OCI-LY1 (cell line): ENCODE measurements around the gene CHCHD4.

Experiments
- H2AFZ ChIP-seq: fragments of 200-600 bp; sonication (generic), shearing (Covaris generic); 2 replicates; pipeline ENCODE4 v1.6.0; 2014; ENCODE audit warnings: antibody characterized with exemption, mild to moderate bottlenecking, low read length
- H3F3A ChIP-seq: fragments of 200-600 bp; sonication (generic), shearing (Covaris generic); 2 replicates; pipeline ENCODE4 v1.6.0; 2014; ENCODE audit warnings: mild to moderate bottlenecking, antibody characterized with exemption, low read length, moderate library complexity; ENCODE audit not compliant: insufficient read depth
- H3K27ac ChIP-seq: fragments of 200-600 bp; sonication (generic); 2 replicates; pipeline ENCODE4 v1.5.1; 2014; ENCODE audit warnings: low read length, mixed run types, mild to moderate bottlenecking, low read depth; ENCODE audit not compliant: poor library complexity, severe bottlenecking
- H3K27me3 ChIP-seq: fragments of 200-600 bp; sonication (generic); 2 replicates; pipeline ENCODE4 v1.6.0; 2014; ENCODE audit warnings: antibody characterized with exemption, mild to moderate bottlenecking, low read length, moderate library complexity; ENCODE audit not compliant: insufficient read depth
- H3K36me3 ChIP-seq: fragments of 200-600 bp; sonication (generic); 2 replicates; pipeline ENCODE4 v1.6.1; 2014; ENCODE audit warnings: mild to moderate bottlenecking, antibody characterized with exemption, low read length, moderate library complexity, mixed read lengths; ENCODE audit not compliant: insufficient read depth
- H3K4me1 ChIP-seq: fragments of 200-600 bp; sonication (generic); 2 replicates; pipeline ENCODE4 v1.5.1; 2014; ENCODE audit warnings: mild to moderate bottlenecking, low read length, moderate library complexity; ENCODE audit not compliant: insufficient read depth, severe bottlenecking
- H3K4me2 ChIP-seq: fragments of 200-600 bp; sonication (generic), shearing (Covaris generic); 2 replicates; pipeline ENCODE4 v1.6.1; 2014; ENCODE audit warnings: low read length
- H3K4me3 ChIP-seq: fragments of 200-600 bp; sonication (generic); 2 replicates; pipeline ENCODE4 v1.5.1; 2014; ENCODE audit warnings: low read length, low read depth, mild to moderate bottlenecking, mixed read lengths; ENCODE audit not compliant: poor library complexity, severe bottlenecking
- H3K79me2 ChIP-seq: fragments of 200-600 bp; shearing (Covaris generic); 2 replicates; pipeline ENCODE4 v1.6.1; 2016; ENCODE audit warnings: mixed run types, low read length, mixed read lengths; ENCODE audit not compliant: insufficient read depth
- H3K9ac ChIP-seq: fragments of 200-600 bp; sonication (generic), shearing (Covaris generic); 2 replicates; pipeline ENCODE4 v1.6.1; 2014; ENCODE audit warnings: mild to moderate bottlenecking, low read length, mixed read lengths
- H3K9me2 ChIP-seq: fragments of 200-600 bp; sonication (generic), shearing (Covaris generic); 2 replicates; pipeline ENCODE4 v1.6.1; 2014; ENCODE audit warnings: low read depth, mild to moderate bottlenecking, low read length, mixed read lengths
- H3K9me3 ChIP-seq: fragments of 200-600 bp; shearing (Covaris generic); 2 replicates; pipeline ENCODE4 v1.6.1; 2014; ENCODE audit warnings: low read length, mixed read lengths
- H4K20me1 ChIP-seq: fragments of 200-600 bp; sonication (generic), shearing (Covaris generic); 2 replicates; pipeline ENCODE4 v1.6.0; 2016; ENCODE audit warnings: mild to moderate bottlenecking, low read length; ENCODE audit not compliant: insufficient read depth
- CTCF ChIP-seq: fragments of 200-600 bp; sonication (generic), shearing (Covaris generic); IDR thresholded peaks from 2 replicates; pipeline ENCODE4 v1.5.1; 2017; ENCODE audit warnings: mild to moderate bottlenecking, antibody characterized with exemption, low read length, moderate library complexity, mixed read lengths
- EZH2 ChIP-seq: fragments of 200-600 bp; sonication (generic), shearing (Covaris generic); IDR thresholded peaks from 2 replicates; pipeline ENCODE4 v1.8.0; 2017; ENCODE audit warnings: borderline replicate concordance, mixed run types, mild to moderate bottlenecking, antibody characterized with exemption, low read length, moderate library complexity, mixed read lengths

CHCHD4 gene

DNA sequence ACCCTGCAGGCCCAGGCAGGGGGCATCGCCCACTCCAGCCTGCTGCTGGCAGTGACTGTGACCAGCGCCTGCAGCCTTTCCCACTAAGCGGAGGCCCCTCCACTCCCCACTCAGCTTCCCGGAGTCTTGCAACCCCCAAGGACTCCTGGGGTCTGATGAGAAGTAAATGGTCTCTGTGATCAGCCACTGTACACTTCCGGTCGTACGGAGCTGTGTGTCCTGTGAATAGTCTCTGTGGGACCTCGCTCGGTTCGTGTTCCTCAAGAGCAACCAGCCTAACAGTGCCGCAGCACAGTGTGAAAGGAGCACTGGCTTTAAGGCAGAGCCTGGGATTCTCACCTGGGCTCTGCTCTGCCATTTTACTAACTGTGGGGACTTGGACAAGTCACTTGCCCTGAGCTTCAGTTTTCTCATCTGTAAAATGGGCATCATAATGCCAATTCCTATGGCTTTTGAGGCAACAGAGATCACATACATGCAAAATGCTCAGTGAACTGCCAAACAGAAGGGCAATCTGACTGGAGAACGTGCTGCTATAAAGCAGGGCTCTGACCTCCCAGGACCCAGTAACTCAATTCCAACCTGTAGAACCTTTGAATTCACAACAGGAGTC lies 26.9 kb upstream of the CHCHD4 start:
- Histone ChIP-seq H3K27me3 (no peaks in the 10 kb centered on the region), H3K9me2 (no peaks in the 10 kb centered on the region), H3K4me1 (no peaks in the 10 kb centered on the region), H3K9ac (no peak overlapping the region), H3K4me3 (no peak overlapping the region), H3K36me3 (peaks cover 32% of the 10 kb centered on the region; the same call in 1 of the 2 replicates), H3K9me3 (no peaks in the 10 kb centered on the region), H2AFZ (no peak overlapping the region), H3F3A (no peaks in the 10 kb centered on the region), H3K79me2 (no peaks in the 10 kb centered on the region), H3K27ac (no peak overlapping the region), H3K4me2 (no peak overlapping the region), H4K20me1 (no peaks in the 10 kb centered on the region)
- TF ChIP-seq EZH2 (no peak), CTCF (no peak)

GRCh38 chr3:14150491-14151230 lies 26.0 kb upstream of the CHCHD4 start:
- Histone ChIP-seq H3K27me3 (no peaks in the 10 kb centered on the region), H3K4me2 (no peak overlapping the region), H3K4me3 (no peak overlapping the region), H3K9me3 (no peaks in the 10 kb centered on the region), H3K79me2 (no peaks in the 10 kb centered on the region), H3K27ac (no peak overlapping the region), H4K20me1 (no peaks in the 10 kb centered on the region), H3K4me1 (no peaks in the 10 kb centered on the region), H3F3A (no peaks in the 10 kb centered on the region), H3K36me3 (peaks cover 26% of the 10 kb centered on the region; the same call in 1 of the 2 replicates), H3K9me2 (no peaks in the 10 kb centered on the region), H2AFZ (no peak overlapping the region), H3K9ac (no peak overlapping the region)
- no peak for TF ChIP-seq EZH2

DNA sequence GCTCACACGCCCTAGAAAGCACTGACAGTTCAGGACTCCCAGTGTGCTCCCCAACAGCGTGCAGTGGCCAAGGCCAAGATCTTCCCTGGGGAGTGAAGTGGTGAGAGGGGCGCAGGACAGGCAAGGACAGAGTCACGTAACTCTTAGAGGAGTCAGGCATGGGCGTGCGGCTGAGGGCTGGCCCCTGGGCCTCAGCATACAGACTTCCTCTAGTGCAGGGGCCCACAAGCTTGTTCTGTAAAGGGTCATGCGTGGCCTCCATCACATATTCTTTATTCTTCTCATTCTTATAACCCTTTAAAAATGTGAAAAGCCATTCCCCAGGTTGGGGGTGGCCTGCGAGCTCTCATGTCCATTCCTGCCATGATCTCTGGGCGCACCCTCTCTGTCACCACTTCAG lies 25.4 kb upstream of the CHCHD4 start:
- H3K9me2 ChIP-seq: no peaks in the 10 kb centered on the region
- H3F3A ChIP-seq: no peaks in the 10 kb centered on the region
- no peak overlapping the region for H2AFZ ChIP-seq
- H3K27ac ChIP-seq: no peak overlapping the region
- H3K4me3 ChIP-seq: no peak overlapping the region
- no peaks in the 10 kb centered on the region for H4K20me1 ChIP-seq
- H3K79me2 ChIP-seq: no peaks in the 10 kb centered on the region
- no peaks in the 10 kb centered on the region for H3K27me3 ChIP-seq
- peaks cover 26% of the 10 kb centered on the region; the same call in 1 of the 2 replicates for H3K36me3 ChIP-seq
- no peak overlapping the region for H3K4me2 ChIP-seq
- no peaks in the 10 kb centered on the region for H3K4me1 ChIP-seq
- H3K9ac ChIP-seq: no peak overlapping the region
- TF ChIP-seq EZH2 (no peak), CTCF (no peak)
- H3K9me3 ChIP-seq: no peaks in the 10 kb centered on the region
